Measurements from ENCODE around the gene ASIC2.

Gene ASIC2

DNA sequence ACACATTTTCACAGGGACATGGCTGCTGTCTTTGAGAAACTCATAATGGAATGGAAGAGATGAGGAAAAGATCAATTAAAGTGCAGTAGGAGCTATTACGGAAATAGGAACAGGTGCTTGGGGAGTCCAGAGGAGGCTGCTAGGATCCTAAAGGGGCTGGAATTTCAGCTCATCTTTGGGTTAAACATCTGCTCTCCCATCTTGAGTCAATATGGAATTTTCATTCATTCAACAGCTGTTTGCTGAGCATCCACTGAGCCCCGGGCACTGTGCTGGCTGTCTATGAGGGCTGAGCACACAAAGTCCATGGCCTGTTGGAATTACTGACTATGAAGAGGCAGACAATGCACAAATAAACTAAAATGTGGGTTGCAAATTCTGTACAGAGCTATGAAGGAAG, 47.9 kb downstream of the ASIC2 start:
- Histone ChIP-seq H3K4me3 (ENCODE audit: low read length in 2 of 2) (no peak overlapping the region), H3K4me1 (ENCODE audit: control insufficient read depth, insufficient read depth, low read length) (no peaks in the 10 kb centered on the region), H3K27me3 (ENCODE audit: control insufficient read depth in 1 of 2, insufficient read depth in 2 of 2, low read length in 2 of 2) (peaks cover 7 to 9% of the 10 kb centered on the region in 2 donors), H3K9me3 (ENCODE audit: control insufficient read depth in 2 of 2, low read length in 2 of 2) (no peaks in the 10 kb centered on the region), H3K9ac (ENCODE audit: low read length in 2 of 2) (no peak overlapping the region), H3K36me3 (ENCODE audit: control insufficient read depth in 2 of 2, insufficient read depth in 2 of 2, low read length in 2 of 2) (no peaks in the 10 kb centered on the region), H3K27ac (ENCODE audit: low read length) (no peak overlapping the region)

DNA sequence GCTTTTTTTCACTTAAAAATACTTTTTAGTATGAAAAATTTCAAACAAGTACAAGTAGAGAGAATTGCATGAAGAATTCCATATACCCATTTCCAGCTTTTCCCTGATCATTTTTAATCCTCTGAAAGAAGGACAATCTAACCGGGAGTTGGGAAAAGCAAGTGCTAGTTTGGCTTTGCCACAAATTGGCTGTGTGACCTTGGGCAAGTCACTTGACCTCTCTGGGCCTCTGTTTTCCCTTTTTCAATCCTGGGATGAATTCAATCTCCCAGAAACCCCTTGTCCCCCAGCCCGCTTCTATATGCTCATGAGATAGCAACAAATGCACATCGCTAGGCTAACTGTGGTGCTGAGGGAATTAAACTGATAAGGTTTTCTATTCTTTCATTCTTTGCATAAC, 49.4 kb downstream of the ASIC2 start:
- Histone ChIP-seq H3K4me1 (ENCODE audit: control insufficient read depth, insufficient read depth, low read length) (no peaks in the 10 kb centered on the region), H3K27me3 (ENCODE audit: control insufficient read depth in 1 of 2, insufficient read depth in 2 of 2, low read length in 2 of 2) (peaks cover 9 to 11% of the 10 kb centered on the region in 2 donors), H3K9ac (ENCODE audit: low read length in 2 of 2) (no peak overlapping the region), H3K9me3 (ENCODE audit: control insufficient read depth in 2 of 2, low read length in 2 of 2) (no peaks in the 10 kb centered on the region), H3K4me3 (ENCODE audit: low read length in 2 of 2) (no peak overlapping the region), H3K27ac (ENCODE audit: low read length) (no peak overlapping the region), H3K36me3 (ENCODE audit: control insufficient read depth in 2 of 2, insufficient read depth in 2 of 2, low read length in 2 of 2) (no peaks in the 10 kb centered on the region)

DNA sequence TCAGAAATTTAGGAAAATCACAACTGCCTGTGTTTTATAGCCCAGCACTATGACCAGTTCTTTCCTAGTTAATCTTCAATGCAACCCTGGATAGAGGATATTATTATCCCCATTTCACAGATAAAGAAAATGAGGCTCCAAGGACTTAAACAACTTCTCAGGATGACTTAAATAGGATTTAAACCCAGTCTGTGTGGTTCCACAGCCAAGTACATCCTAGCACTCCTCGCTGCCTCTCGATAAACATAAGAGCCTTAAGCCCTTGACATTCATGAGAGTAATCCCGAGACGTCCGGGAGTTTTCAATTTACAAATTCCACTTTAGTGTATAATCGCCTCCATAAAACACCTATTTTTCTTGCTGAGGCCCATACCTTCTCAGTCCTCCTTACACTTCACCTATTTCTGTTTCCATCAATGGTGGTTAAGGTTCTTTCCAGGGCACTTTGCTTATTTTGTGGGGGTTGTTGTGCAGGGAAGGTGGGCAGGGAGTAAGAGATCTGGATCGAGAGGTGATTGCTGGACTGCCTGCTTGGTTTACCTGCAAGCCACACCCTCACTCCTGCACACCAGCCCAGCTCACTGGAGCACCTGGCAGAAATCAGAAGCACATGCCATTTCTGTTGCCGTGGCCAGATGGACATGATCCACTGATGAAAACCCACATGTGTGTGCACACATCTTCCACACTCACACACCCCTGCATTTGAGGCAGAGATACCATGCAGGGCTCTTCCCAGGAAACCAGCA, 50.5 kb downstream of the ASIC2 start:
- Histone ChIP-seq H3K9ac (ENCODE audit: low read length in 2 of 2) (no peak overlapping the region), H3K36me3 (ENCODE audit: control insufficient read depth in 2 of 2, insufficient read depth in 2 of 2, low read length in 2 of 2) (no peaks in the 10 kb centered on the region), H3K9me3 (ENCODE audit: control insufficient read depth in 2 of 2, low read length in 2 of 2) (no peaks in the 10 kb centered on the region), H3K4me1 (ENCODE audit: control insufficient read depth, insufficient read depth, low read length) (no peaks in the 10 kb centered on the region), H3K27ac (ENCODE audit: low read length) (no peak overlapping the region), H3K27me3 (ENCODE audit: control insufficient read depth in 1 of 2, insufficient read depth in 2 of 2, low read length in 2 of 2) (peaks cover 9 to 11% of the 10 kb centered on the region in 2 donors), H3K4me3 (ENCODE audit: low read length in 2 of 2) (no peak overlapping the region)

DNA sequence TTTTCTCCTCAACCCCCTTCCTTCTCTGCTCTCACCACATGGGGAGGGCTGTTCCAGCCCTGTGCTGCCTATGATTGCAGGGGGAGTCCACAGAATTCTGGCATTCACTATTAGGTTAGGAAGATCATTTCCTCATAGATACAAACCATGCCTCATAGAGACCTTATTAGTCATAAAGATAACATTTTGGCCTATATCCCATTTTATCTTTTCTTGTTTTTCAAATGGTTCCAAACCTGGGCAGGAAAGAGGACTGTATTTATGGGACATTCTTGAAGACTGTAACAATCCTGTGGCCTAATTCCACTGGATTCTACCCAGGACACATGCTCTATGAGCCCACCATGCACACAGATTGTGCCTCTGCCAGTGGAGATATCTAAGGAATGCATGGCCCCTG, 51.7 kb downstream of the ASIC2 start:
- Histone ChIP-seq H3K27me3 (ENCODE audit: control insufficient read depth in 1 of 2, insufficient read depth in 2 of 2, low read length in 2 of 2) (peaks cover 9 to 11% of the 10 kb centered on the region in 2 donors), H3K4me3 (ENCODE audit: low read length in 2 of 2) (no peak overlapping the region), H3K4me1 (ENCODE audit: control insufficient read depth, insufficient read depth, low read length) (no peaks in the 10 kb centered on the region), H3K27ac (ENCODE audit: low read length) (no peak overlapping the region), H3K9me3 (ENCODE audit: control insufficient read depth in 2 of 2, low read length in 2 of 2) (no peaks in the 10 kb centered on the region), H3K9ac (ENCODE audit: low read length in 2 of 2) (no peak overlapping the region), H3K36me3 (ENCODE audit: control insufficient read depth in 2 of 2, insufficient read depth in 2 of 2, low read length in 2 of 2) (no peaks in the 10 kb centered on the region)

DNA sequence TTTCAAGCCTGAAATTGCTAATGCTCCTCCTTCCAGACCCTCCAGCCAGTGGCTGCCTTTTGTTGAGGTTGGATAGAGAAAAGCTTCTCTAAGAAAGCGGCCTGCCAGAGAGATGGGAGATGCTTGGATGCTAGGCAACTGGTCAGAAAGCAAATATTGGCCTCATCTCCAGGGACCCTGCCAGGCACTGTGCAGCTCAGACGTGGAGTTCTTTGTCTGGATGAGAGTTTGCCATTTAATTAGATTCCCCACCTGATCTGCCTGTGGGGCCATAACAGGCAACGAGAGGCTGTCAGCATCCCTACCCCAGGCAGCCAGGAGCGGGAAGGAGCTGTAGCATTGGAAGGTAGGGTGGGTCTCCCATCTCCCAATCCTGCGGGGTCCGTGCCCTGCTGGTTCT, 52.7 kb downstream of the ASIC2 start:
- no peaks in the 10 kb centered on the region for H3K36me3 ChIP-seq (ENCODE audit: control insufficient read depth in 2 of 2, insufficient read depth in 2 of 2, low read length in 2 of 2)
- no peaks in the 10 kb centered on the region for H3K9me3 ChIP-seq (ENCODE audit: control insufficient read depth in 2 of 2, low read length in 2 of 2)
- peaks cover 3% of the 10 kb centered on the region for H3K4me1 ChIP-seq (ENCODE audit: control insufficient read depth, insufficient read depth, low read length)
- H3K4me3 ChIP-seq (ENCODE audit: low read length in 2 of 2) = no peak overlapping the region
- H3K9ac ChIP-seq (ENCODE audit: low read length in 2 of 2) = no peak overlapping the region
- H3K27ac ChIP-seq (ENCODE audit: low read length) = no peak overlapping the region
- peaks cover 9 to 11% of the 10 kb centered on the region in 2 donors for H3K27me3 ChIP-seq (ENCODE audit: control insufficient read depth in 1 of 2, insufficient read depth in 2 of 2, low read length in 2 of 2)

DNA sequence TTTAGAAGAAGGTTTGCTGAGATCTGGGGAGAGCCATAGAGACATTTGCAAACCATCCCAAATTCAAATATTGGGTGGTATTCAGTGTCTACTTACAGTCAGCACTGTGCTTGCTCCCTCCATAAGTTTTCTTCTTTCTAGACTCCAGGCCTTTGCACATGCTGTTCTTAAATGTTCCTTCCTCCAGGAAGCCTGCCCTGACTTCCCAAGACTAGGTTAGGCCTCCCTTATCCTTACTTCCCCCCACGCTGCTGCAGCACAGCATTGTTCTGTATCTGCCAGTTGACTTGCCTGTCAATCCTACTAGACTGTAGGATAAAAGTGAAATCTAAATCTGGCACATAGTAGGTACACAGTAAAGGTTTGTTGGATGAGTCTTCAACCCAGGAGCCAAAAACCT, 53.4 kb downstream of the ASIC2 start:
- Histone ChIP-seq H3K27me3 (ENCODE audit: control insufficient read depth in 1 of 2, insufficient read depth in 2 of 2, low read length in 2 of 2) (peaks cover 9 to 11% of the 10 kb centered on the region in 2 donors), H3K9ac (ENCODE audit: low read length in 2 of 2) (no peak overlapping the region), H3K27ac (ENCODE audit: low read length) (no peak overlapping the region), H3K9me3 (ENCODE audit: control insufficient read depth in 2 of 2, low read length in 2 of 2) (no peaks in the 10 kb centered on the region), H3K4me3 (ENCODE audit: low read length in 2 of 2) (no peak overlapping the region), H3K4me1 (ENCODE audit: control insufficient read depth, insufficient read depth, low read length) (peaks cover 9% of the 10 kb centered on the region), H3K36me3 (ENCODE audit: control insufficient read depth in 2 of 2, insufficient read depth in 2 of 2, low read length in 2 of 2) (no peaks in the 10 kb centered on the region)

DNA sequence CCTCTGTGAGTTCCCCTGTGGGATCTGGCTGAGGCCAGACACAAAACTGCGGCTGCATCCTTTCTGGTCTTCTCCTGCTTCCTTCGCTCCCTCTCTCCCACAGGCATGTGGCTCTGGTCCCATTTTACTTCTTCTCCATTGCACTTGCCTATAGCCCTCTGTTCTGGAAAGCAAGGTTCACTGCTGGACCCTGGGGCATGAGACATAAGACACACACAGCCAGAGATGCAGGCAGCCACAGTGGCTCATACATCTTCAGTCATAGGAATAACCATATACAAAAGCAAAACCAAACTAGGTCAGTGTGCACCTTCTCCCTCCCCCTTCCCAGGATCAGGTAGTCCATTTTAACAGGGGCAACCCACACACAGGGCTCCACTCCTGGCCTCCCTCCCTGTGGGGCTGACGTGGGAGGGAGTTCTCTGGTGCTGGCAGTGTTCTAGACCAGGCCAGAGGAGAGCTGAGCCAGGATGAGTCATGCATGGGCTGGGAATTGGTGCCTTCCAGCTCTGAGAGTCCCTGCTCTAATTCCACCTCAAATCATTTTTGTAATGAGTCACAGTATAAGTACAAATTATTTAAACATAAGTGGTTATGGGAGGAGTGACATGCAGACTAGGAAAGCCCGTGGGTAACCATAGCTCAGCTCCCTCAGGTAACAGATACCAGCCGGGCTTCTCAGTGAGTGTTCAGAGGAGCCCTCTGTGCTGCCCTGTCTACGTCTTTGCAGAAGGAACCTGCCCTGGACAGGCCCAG, 58.0 kb downstream of the ASIC2 start:
- Histone ChIP-seq H3K27me3 (ENCODE audit: control insufficient read depth in 1 of 2, insufficient read depth in 2 of 2, low read length in 2 of 2) (peaks cover 0 to 4% of the 10 kb centered on the region in 2 donors), H3K27ac (ENCODE audit: low read length) (no peak overlapping the region), H3K4me1 (ENCODE audit: control insufficient read depth, insufficient read depth, low read length) (peaks cover 20% of the 10 kb centered on the region), H3K9me3 (ENCODE audit: control insufficient read depth in 2 of 2, low read length in 2 of 2) (no peaks in the 10 kb centered on the region), H3K4me3 (ENCODE audit: low read length in 2 of 2) (no peak overlapping the region), H3K36me3 (ENCODE audit: control insufficient read depth in 2 of 2, insufficient read depth in 2 of 2, low read length in 2 of 2) (no peaks in the 10 kb centered on the region), H3K9ac (ENCODE audit: low read length in 2 of 2) (no peak overlapping the region)

DNA sequence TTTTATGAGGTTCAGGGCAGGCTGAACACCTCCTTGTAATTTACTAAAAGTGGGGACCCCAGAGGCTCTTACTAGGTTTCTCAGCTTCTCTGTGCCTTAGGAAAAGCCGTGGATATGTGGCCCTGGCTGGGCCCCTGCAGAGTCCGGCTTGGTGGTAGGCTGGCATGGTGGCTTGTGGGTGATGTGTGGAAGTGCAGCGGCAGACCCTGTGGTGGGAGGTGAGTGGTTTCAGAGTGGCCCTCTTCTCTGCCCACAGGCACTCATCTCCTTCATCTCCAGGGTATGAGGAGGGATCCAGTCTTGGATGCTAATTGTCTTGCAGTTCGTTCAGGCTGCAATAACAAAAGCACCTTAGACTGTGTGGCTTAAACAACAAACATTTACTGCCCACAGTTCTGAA, 58.9 kb downstream of the ASIC2 start:
- H3K27me3 ChIP-seq (ENCODE audit: control insufficient read depth in 1 of 2, insufficient read depth in 2 of 2, low read length in 2 of 2) = no peaks in the 10 kb centered on the region
- no peak overlapping the region for H3K9ac ChIP-seq (ENCODE audit: low read length in 2 of 2)
- no peaks in the 10 kb centered on the region for H3K9me3 ChIP-seq (ENCODE audit: control insufficient read depth in 2 of 2, low read length in 2 of 2)
- H3K27ac ChIP-seq (ENCODE audit: low read length) = no peak overlapping the region
- no peak overlapping the region for H3K4me3 ChIP-seq (ENCODE audit: low read length in 2 of 2)
- no peaks in the 10 kb centered on the region for H3K36me3 ChIP-seq (ENCODE audit: control insufficient read depth in 2 of 2, insufficient read depth in 2 of 2, low read length in 2 of 2)
- peaks cover 20% of the 10 kb centered on the region for H3K4me1 ChIP-seq (ENCODE audit: control insufficient read depth, insufficient read depth, low read length)

DNA sequence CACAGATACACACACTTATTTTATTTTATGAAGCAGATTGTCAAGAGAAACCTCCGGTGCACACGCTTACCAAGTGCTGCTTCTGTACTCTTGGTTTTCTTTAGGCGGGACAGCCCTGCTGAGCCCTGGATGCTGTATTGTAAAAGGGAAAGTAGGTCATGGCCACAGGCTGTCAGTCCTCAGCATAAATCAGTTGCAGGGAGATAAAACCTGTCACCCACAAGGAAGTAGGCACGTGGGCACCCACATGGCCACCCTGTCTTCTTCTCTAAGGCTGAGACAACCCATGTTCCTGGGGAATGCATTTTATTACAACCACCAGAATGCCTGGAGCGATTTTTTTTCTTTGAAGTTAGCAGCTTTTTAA, 59.3 kb downstream of the ASIC2 start:
- Histone ChIP-seq H3K27me3 (ENCODE audit: control insufficient read depth in 1 of 2, insufficient read depth in 2 of 2, low read length in 2 of 2) (no peaks in the 10 kb centered on the region), H3K9ac (ENCODE audit: low read length in 2 of 2) (no peak overlapping the region), H3K9me3 (ENCODE audit: control insufficient read depth in 2 of 2, low read length in 2 of 2) (no peaks in the 10 kb centered on the region), H3K36me3 (ENCODE audit: control insufficient read depth in 2 of 2, insufficient read depth in 2 of 2, low read length in 2 of 2) (no peaks in the 10 kb centered on the region), H3K4me3 (ENCODE audit: low read length in 2 of 2) (no peak overlapping the region), H3K4me1 (ENCODE audit: control insufficient read depth, insufficient read depth, low read length) (peaks cover 20% of the 10 kb centered on the region), H3K27ac (ENCODE audit: low read length) (no peak overlapping the region)

DNA sequence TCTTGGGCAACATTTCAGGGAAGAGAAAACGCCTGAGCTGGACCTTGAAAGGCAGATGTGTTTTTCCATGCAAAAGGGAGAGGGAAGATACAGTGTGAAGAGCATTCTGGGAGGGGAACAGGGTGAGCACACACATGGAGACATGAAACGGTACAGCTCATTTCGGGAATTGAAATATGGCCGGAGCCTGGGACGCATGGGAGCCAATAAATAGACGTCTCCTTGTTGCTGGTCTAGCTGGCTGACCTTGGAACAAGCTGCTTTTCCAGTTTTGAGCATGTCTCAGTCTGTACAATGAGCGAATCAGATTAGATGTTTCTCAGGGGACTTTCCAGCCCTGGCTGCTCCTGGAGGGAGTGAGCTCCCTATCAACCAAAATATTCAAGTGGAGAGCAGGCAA, 63.6 kb downstream of the ASIC2 start:
- Histone ChIP-seq H3K27ac (ENCODE audit: low read length) (no peak overlapping the region), H3K9me3 (ENCODE audit: control insufficient read depth in 2 of 2, low read length in 2 of 2) (no peaks in the 10 kb centered on the region), H3K36me3 (ENCODE audit: control insufficient read depth in 2 of 2, insufficient read depth in 2 of 2, low read length in 2 of 2) (no peaks in the 10 kb centered on the region), H3K4me1 (ENCODE audit: control insufficient read depth, insufficient read depth, low read length) (peaks cover 9% of the 10 kb centered on the region), H3K27me3 (ENCODE audit: control insufficient read depth in 1 of 2, insufficient read depth in 2 of 2, low read length in 2 of 2) (no peaks in the 10 kb centered on the region), H3K4me3 (ENCODE audit: low read length in 2 of 2) (no peak overlapping the region), H3K9ac (ENCODE audit: low read length in 2 of 2) (no peak overlapping the region)

DNA sequence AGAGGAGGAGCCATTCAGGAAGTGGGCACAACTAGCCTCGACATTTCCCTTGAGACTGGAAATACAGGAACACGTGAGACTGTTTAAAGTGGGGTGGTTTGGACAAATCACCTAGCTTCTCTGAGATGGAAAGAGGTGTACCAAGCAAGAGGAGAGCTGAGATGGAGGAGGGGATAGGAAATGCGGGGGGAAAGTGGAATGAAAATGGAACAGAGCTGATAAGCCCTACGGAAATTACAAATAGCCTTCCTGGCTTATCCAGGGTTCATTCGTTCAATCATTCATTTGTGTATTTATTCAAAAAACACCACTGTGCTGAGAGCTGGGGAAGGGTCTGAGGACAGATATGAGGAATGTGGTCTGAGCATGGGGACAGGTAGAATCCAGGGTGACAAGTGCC, 64.1 kb downstream of the ASIC2 start:
- no peak overlapping the region for H3K9ac ChIP-seq (ENCODE audit: low read length in 2 of 2)

More for the DNA sequence above, 64.1 kb downstream of the ASIC2 start:
- Histone ChIP-seq H3K4me3 (ENCODE audit: low read length in 2 of 2) (no peak overlapping the region), H3K27me3 (ENCODE audit: control insufficient read depth in 1 of 2, insufficient read depth in 2 of 2, low read length in 2 of 2) (no peaks in the 10 kb centered on the region), H3K4me1 (ENCODE audit: control insufficient read depth, insufficient read depth, low read length) (peaks cover 6% of the 10 kb centered on the region), H3K36me3 (ENCODE audit: control insufficient read depth in 2 of 2, insufficient read depth in 2 of 2, low read length in 2 of 2) (no peaks in the 10 kb centered on the region), H3K9me3 (ENCODE audit: control insufficient read depth in 2 of 2, low read length in 2 of 2) (no peaks in the 10 kb centered on the region), H3K27ac (ENCODE audit: low read length) (no peak overlapping the region)

Data from stomach smooth muscle (tissue), 2 donors.